Measurements from ENCODE around the gene TMCC1. TPM values are rescaled to one million over a fixed set of nuclear protein-coding genes. Genes with fewer than 3 reads are reported as not detected.

Gene TMCC1
- total RNA-seq (2012; rRNA removed), result 7.1 and 13.3 TPM in 2 replicates

GRCh38 chr3:129893581-129894070, at the start of gene TMCC1:
Gene TMCC1, minus strand, starts transcription at chr3:129893711.
- H3K4me3 ChIP-seq (ENCODE audit: low read length), result peak within 1 kb of the TSS; percentile 76
- no peaks in the 10 kb centered on the region for H3K9me3 ChIP-seq (replicated peaks; ENCODE audit: low read length)
- peaks cover 37% of the 10 kb centered on the region for H3K4me1 ChIP-seq (ENCODE audit: control insufficient read depth, insufficient read depth, low read length)
- H3K27me3 ChIP-seq (ENCODE audit: control insufficient read depth, insufficient read depth, low read length), result no peaks in the 10 kb centered on the region
- H3K36me3 ChIP-seq (ENCODE audit: insufficient read depth, low read length), result no peaks in the 10 kb centered on the region
- H3K4me2 ChIP-seq (ENCODE audit: low read length), result peak within 1 kb of the TSS; percentile 100
- peak within 1 kb of the TSS; percentile 90 for H3K9ac ChIP-seq (ENCODE audit: low read depth, low read length)

GRCh38 chr3:129943020-129943419, 49.5 kb upstream of the TMCC1 start:
- no peak overlapping the region for H3K9ac ChIP-seq (ENCODE audit: low read depth, low read length)
- no peak overlapping the region for H3K4me3 ChIP-seq (ENCODE audit: low read length)
- H3K27me3 ChIP-seq (ENCODE audit: control insufficient read depth, insufficient read depth, low read length), result peaks cover 50% of the 10 kb centered on the region
- H3K4me1 ChIP-seq (ENCODE audit: control insufficient read depth, insufficient read depth, low read length), result no peaks in the 10 kb centered on the region
- no peaks in the 10 kb centered on the region for H3K9me3 ChIP-seq (replicated peaks; ENCODE audit: low read length)
- no peak overlapping the region for H3K4me2 ChIP-seq (ENCODE audit: low read length)
- no peaks in the 10 kb centered on the region for H3K36me3 ChIP-seq (ENCODE audit: insufficient read depth, low read length)

- Histone ChIP-seq H3K4me3 (ENCODE audit: low read length) (no peak overlapping the region), H3K4me2 (ENCODE audit: low read length) (no peak overlapping the region), H3K36me3 (ENCODE audit: insufficient read depth, low read length) (no peaks in the 10 kb centered on the region), H3K9me3 (replicated peaks; ENCODE audit: low read length) (no peaks in the 10 kb centered on the region), H3K4me1 (ENCODE audit: control insufficient read depth, insufficient read depth, low read length) (no peaks in the 10 kb centered on the region), H3K27me3 (ENCODE audit: control insufficient read depth, insufficient read depth, low read length) (peaks cover 44% of the 10 kb centered on the region), H3K9ac (ENCODE audit: low read depth, low read length) (no peak overlapping the region)
Observed at GRCh38 chr3:129942296-129942695, 48.8 kb upstream of the TMCC1 start.

- no peaks in the 10 kb centered on the region for H3K9me3 ChIP-seq (replicated peaks; ENCODE audit: low read length)
- H3K4me1 ChIP-seq (ENCODE audit: control insufficient read depth, insufficient read depth, low read length), result peaks cover 3% of the 10 kb centered on the region
- no peak overlapping the region for H3K4me3 ChIP-seq (ENCODE audit: low read length)
- no peak overlapping the region for H3K4me2 ChIP-seq (ENCODE audit: low read length)
- no peaks in the 10 kb centered on the region for H3K36me3 ChIP-seq (ENCODE audit: insufficient read depth, low read length)
- peaks cover 23% of the 10 kb centered on the region for H3K27me3 ChIP-seq (ENCODE audit: control insufficient read depth, insufficient read depth, low read length)
- no peak overlapping the region for H3K9ac ChIP-seq (ENCODE audit: low read depth, low read length)
Observed at GRCh38 chr3:129940086-129940485, 46.6 kb upstream of the TMCC1 start.

- Histone ChIP-seq H3K4me1 (ENCODE audit: control insufficient read depth, insufficient read depth, low read length) (peaks cover 3% of the 10 kb centered on the region), H3K9ac (ENCODE audit: low read depth, low read length) (no peak overlapping the region), H3K4me3 (ENCODE audit: low read length) (no peak overlapping the region), H3K9me3 (replicated peaks; ENCODE audit: low read length) (no peaks in the 10 kb centered on the region), H3K27me3 (ENCODE audit: control insufficient read depth, insufficient read depth, low read length) (peaks cover 14% of the 10 kb centered on the region), H3K4me2 (ENCODE audit: low read length) (no peak overlapping the region), H3K36me3 (ENCODE audit: insufficient read depth, low read length) (no peaks in the 10 kb centered on the region)
Observed at GRCh38 chr3:129938140-129938930, 44.8 kb upstream of the TMCC1 start.

- no peak overlapping the region for H3K4me2 ChIP-seq (ENCODE audit: low read length)
- no peak overlapping the region for H3K4me3 ChIP-seq (ENCODE audit: low read length)
- no peaks in the 10 kb centered on the region for H3K36me3 ChIP-seq (ENCODE audit: insufficient read depth, low read length)
- H3K9me3 ChIP-seq (replicated peaks; ENCODE audit: low read length), result no peaks in the 10 kb centered on the region
- H3K9ac ChIP-seq (ENCODE audit: low read depth, low read length), result no peak overlapping the region
- H3K27me3 ChIP-seq (ENCODE audit: control insufficient read depth, insufficient read depth, low read length), result peaks cover 18% of the 10 kb centered on the region
- peaks cover 3% of the 10 kb centered on the region for H3K4me1 ChIP-seq (ENCODE audit: control insufficient read depth, insufficient read depth, low read length)
Observed at GRCh38 chr3:129937717-129938116, 44.2 kb upstream of the TMCC1 start.

- peak overlapping the region; percentile 54 for H3K9ac ChIP-seq (ENCODE audit: low read depth, low read length)
- no peaks in the 10 kb centered on the region for H3K36me3 ChIP-seq (ENCODE audit: insufficient read depth, low read length)
- H3K27me3 ChIP-seq (ENCODE audit: control insufficient read depth, insufficient read depth, low read length), result peaks cover 18% of the 10 kb centered on the region
- peak overlapping the region; percentile 73 for H3K4me3 ChIP-seq (ENCODE audit: low read length)
- H3K4me2 ChIP-seq (ENCODE audit: low read length), result peak overlapping the region; percentile 85
- H3K9me3 ChIP-seq (replicated peaks; ENCODE audit: low read length), result no peaks in the 10 kb centered on the region
- H3K4me1 ChIP-seq (ENCODE audit: control insufficient read depth, insufficient read depth, low read length), result peaks cover 3% of the 10 kb centered on the region
Observed at GRCh38 chr3:129936757-129937156, 43.2 kb upstream of the TMCC1 start.

GRCh38 chr3:129934234-129935123, 41.0 kb upstream of the TMCC1 start:
- H3K9me3 ChIP-seq (replicated peaks; ENCODE audit: low read length), result peaks cover under 1% of the 10 kb centered on the region
- H3K9ac ChIP-seq (ENCODE audit: low read depth, low read length), result no peak overlapping the region
- no peak overlapping the region for H3K4me3 ChIP-seq (ENCODE audit: low read length)
- H3K36me3 ChIP-seq (ENCODE audit: insufficient read depth, low read length), result no peaks in the 10 kb centered on the region
- H3K27me3 ChIP-seq (ENCODE audit: control insufficient read depth, insufficient read depth, low read length), result peaks cover 10% of the 10 kb centered on the region
- H3K4me1 ChIP-seq (ENCODE audit: control insufficient read depth, insufficient read depth, low read length), result peaks cover 3% of the 10 kb centered on the region
- peak overlapping the region; percentile 62 for H3K4me2 ChIP-seq (ENCODE audit: low read length)

GRCh38 chr3:129933471-129933870, 40.0 kb upstream of the TMCC1 start:
- H3K4me2 ChIP-seq (ENCODE audit: low read length), result no peak overlapping the region
- no peaks in the 10 kb centered on the region for H3K36me3 ChIP-seq (ENCODE audit: insufficient read depth, low read length)
- H3K9ac ChIP-seq (ENCODE audit: low read depth, low read length), result no peak overlapping the region
- peaks cover 5% of the 10 kb centered on the region for H3K9me3 ChIP-seq (replicated peaks; ENCODE audit: low read length)
- peaks cover 3% of the 10 kb centered on the region for H3K4me1 ChIP-seq (ENCODE audit: control insufficient read depth, insufficient read depth, low read length)
- no peak overlapping the region for H3K4me3 ChIP-seq (ENCODE audit: low read length)
- peaks cover 8% of the 10 kb centered on the region for H3K27me3 ChIP-seq (ENCODE audit: control insufficient read depth, insufficient read depth, low read length)

- H3K9me3 ChIP-seq (replicated peaks; ENCODE audit: low read length), result peaks cover 5% of the 10 kb centered on the region
- no peak overlapping the region for H3K4me2 ChIP-seq (ENCODE audit: low read length)
- no peaks in the 10 kb centered on the region for H3K36me3 ChIP-seq (ENCODE audit: insufficient read depth, low read length)
- no peak overlapping the region for H3K4me3 ChIP-seq (ENCODE audit: low read length)
- H3K9ac ChIP-seq (ENCODE audit: low read depth, low read length), result no peak overlapping the region
- peaks cover 4% of the 10 kb centered on the region for H3K4me1 ChIP-seq (ENCODE audit: control insufficient read depth, insufficient read depth, low read length)
- H3K27me3 ChIP-seq (ENCODE audit: control insufficient read depth, insufficient read depth, low read length), result peaks cover 6% of the 10 kb centered on the region
Observed at GRCh38 chr3:129929383-129929782, 35.9 kb upstream of the TMCC1 start.

- peak overlapping the region; percentile 18 for H3K4me2 ChIP-seq (ENCODE audit: low read length)
- H3K9ac ChIP-seq (ENCODE audit: low read depth, low read length), result no peak overlapping the region
- H3K4me1 ChIP-seq (ENCODE audit: control insufficient read depth, insufficient read depth, low read length), result peaks cover 4% of the 10 kb centered on the region
- H3K9me3 ChIP-seq (replicated peaks; ENCODE audit: low read length), result peaks cover 5% of the 10 kb centered on the region
- no peak overlapping the region for H3K4me3 ChIP-seq (ENCODE audit: low read length)
- H3K27me3 ChIP-seq (ENCODE audit: control insufficient read depth, insufficient read depth, low read length), result no peaks in the 10 kb centered on the region
- H3K36me3 ChIP-seq (ENCODE audit: insufficient read depth, low read length), result no peaks in the 10 kb centered on the region
Observed at GRCh38 chr3:129927072-129927471, 33.6 kb upstream of the TMCC1 start.
